PC-9 (cell line): ENCODE measurements around the gene HEBP2.
"Not testable (repeated sequence)": the region's sequence is repeated elsewhere in the genome, so short reads cannot be mapped to it uniquely, and the experiment has no call there.

Source experiments
- EZH2 ChIP-seq: fragments of 200-600 bp; sonication (generic); IDR thresholded peaks from 2 replicates; pipeline ENCODE4 v1.8.0; 2017; ENCODE audit warnings: antibody characterized with exemption, low read depth
- TF ChIP-seq, protein P1 (sequence below): fragments of 200-600 bp; sonication (generic); conservative IDR thresholded peaks from 2 replicates; pipeline ENCODE4 v1.6.1; 2017; ENCODE audit warnings: mixed run types, antibody characterized with exemption, mild to moderate bottlenecking, moderate library complexity

DNA sequence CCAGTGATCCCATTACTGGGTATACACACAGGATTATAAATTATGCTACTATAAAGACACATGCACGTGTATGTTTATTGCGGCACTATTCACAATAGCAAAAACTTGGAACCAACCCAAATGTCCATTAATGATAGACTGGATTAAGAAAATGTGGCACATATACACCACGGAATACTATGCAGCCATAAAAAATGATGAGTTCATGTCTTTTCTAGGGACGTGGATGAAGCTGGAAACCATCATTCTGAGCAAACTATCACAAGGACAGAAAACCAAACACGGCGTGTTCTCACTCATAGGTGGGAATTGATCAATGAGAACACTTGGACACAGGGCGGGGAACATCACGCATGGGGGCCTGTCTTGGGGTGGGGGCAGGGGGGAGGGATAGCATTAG is 35.3 kb upstream of the HEBP2 start:
- TF ChIP-seq, protein P1, sequence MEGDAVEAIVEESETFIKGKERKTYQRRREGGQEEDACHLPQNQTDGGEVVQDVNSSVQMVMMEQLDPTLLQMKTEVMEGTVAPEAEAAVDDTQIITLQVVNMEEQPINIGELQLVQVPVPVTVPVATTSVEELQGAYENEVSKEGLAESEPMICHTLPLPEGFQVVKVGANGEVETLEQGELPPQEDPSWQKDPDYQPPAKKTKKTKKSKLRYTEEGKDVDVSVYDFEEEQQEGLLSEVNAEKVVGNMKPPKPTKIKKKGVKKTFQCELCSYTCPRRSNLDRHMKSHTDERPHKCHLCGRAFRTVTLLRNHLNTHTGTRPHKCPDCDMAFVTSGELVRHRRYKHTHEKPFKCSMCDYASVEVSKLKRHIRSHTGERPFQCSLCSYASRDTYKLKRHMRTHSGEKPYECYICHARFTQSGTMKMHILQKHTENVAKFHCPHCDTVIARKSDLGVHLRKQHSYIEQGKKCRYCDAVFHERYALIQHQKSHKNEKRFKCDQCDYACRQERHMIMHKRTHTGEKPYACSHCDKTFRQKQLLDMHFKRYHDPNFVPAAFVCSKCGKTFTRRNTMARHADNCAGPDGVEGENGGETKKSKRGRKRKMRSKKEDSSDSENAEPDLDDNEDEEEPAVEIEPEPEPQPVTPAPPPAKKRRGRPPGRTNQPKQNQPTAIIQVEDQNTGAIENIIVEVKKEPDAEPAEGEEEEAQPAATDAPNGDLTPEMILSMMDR: not testable (repeated sequence)
- not testable (repeated sequence) for TF ChIP-seq EZH2
